ENCODE data around the gene AGAP1. TPM values are rescaled to one million over a fixed set of nuclear protein-coding genes. Genes with fewer than 3 reads are reported as not detected.

Gene AGAP1
- total and polyA plus RNA-seq, 2 donors (not counting 3 experiments of a cell fraction or from before 2014, with no cell fraction given): 10.2 to 20.9 TPM

DNA sequence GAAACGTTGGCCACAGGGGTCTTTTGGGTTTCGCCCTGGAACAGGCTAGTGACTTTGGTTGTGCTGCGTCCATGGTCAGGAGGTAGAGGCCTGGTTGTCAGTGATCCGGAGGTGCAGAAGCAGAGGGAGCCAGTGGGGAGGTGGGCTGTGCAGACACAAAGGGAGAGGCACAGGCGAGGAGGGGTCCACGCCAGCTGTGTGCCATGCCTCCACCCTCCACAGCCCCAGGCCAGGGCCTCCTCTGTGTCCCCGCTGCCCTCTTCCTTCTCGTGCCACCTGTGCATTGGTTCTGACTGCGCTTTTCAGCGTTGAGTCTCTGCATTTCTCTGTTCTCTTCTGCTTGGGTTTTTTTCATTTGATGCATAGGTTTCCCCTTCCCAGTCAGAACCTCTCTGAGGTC, 553.3 kb downstream of the AGAP1 start:
- Histone ChIP-seq H3K27me3 (ENCODE audit: control insufficient read depth in 2 of 2, insufficient read depth in 2 of 2, low read length in 2 of 2) (no peaks in the 10 kb centered on the region), H3K9ac (replicated peaks; ENCODE audit: extremely low read depth, insufficient read depth, low read length) (no peak overlapping the region), H3K36me3 (ENCODE audit: control insufficient read depth in 2 of 2, extremely low read depth in 1 of 2, insufficient read depth in 2 of 2, low read length in 2 of 2) (no peaks in the 10 kb centered on the region), H3K4me3 (replicated peaks in 1 of 3; ENCODE audit: insufficient read depth in 1 of 3, low read depth in 1 of 3, low read length in 3 of 3) (no peak overlapping the region), H3K79me2 (ENCODE audit: control insufficient read depth, insufficient read depth, low read length) (no peaks in the 10 kb centered on the region), H2AFZ (ENCODE audit: low read depth, low read length) (no peak overlapping the region), H3K27ac (ENCODE audit: insufficient read depth, low read depth, low read length) (no peak overlapping the region), H3K9me3 (replicated peaks; ENCODE audit: control insufficient read depth, insufficient read depth, low read length) (no peaks in the 10 kb centered on the region), H4K20me1 (replicated peaks; ENCODE audit: control insufficient read depth, extremely low read depth, insufficient read depth, low read length) (no peaks in the 10 kb centered on the region), H3K9me1 (replicated peaks; ENCODE audit: control insufficient read depth, extremely low read depth, insufficient read depth, low read length) (no peaks in the 10 kb centered on the region), H3K4me1 (ENCODE audit: control insufficient read depth, extremely low read depth, insufficient read depth, low read length) (no peaks in the 10 kb centered on the region), H3K4me2 (ENCODE audit: insufficient read depth, low read length) (no peak overlapping the region)
- BruUV-seq (replicated peaks): no TSS peak
- TF ChIP-seq FOS (IDR thresholded peaks at IDR 0.05; ENCODE audit: borderline replicate concordance, insufficient read depth, low read length): no peak
- TF ChIP-seq MYC (IDR thresholded peaks at IDR 0.05; ENCODE audit: low read depth, low read length): no peak
- TF ChIP-seq, protein P1, sequence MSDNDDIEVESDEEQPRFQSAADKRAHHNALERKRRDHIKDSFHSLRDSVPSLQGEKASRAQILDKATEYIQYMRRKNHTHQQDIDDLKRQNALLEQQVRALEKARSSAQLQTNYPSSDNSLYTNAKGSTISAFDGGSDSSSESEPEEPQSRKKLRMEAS (IDR thresholded peaks at IDR 0.05; ENCODE audit: insufficient read depth, insufficient read length): no peak
- TF ChIP-seq EZH2 (IDR thresholded peaks at IDR 0.05; ENCODE audit: borderline replicate concordance, low read depth, low read length, severe bottlenecking): no peak
- no peak for TF ChIP-seq GATA2 (IDR thresholded peaks at IDR 0.05; ENCODE audit: insufficient read depth, insufficient read length, low read depth, low read length)
- TF ChIP-seq JUN (IDR thresholded peaks at IDR 0.05; ENCODE audit: borderline replicate concordance, insufficient read depth, insufficient read length, low read depth): no peak
- TF ChIP-seq POLR2A (IDR thresholded peaks at IDR 0.05; ENCODE audit: low read depth, low read length): no peak
- TF ChIP-seq, protein P2, sequence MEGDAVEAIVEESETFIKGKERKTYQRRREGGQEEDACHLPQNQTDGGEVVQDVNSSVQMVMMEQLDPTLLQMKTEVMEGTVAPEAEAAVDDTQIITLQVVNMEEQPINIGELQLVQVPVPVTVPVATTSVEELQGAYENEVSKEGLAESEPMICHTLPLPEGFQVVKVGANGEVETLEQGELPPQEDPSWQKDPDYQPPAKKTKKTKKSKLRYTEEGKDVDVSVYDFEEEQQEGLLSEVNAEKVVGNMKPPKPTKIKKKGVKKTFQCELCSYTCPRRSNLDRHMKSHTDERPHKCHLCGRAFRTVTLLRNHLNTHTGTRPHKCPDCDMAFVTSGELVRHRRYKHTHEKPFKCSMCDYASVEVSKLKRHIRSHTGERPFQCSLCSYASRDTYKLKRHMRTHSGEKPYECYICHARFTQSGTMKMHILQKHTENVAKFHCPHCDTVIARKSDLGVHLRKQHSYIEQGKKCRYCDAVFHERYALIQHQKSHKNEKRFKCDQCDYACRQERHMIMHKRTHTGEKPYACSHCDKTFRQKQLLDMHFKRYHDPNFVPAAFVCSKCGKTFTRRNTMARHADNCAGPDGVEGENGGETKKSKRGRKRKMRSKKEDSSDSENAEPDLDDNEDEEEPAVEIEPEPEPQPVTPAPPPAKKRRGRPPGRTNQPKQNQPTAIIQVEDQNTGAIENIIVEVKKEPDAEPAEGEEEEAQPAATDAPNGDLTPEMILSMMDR (IDR thresholded peaks at IDR 0.05; ENCODE audit: extremely low read depth in 1 of 2, insufficient read depth in 1 of 2, low read depth in 1 of 2, low read length in 2 of 2): no peak
- no peak for TF ChIP-seq POLR2AphosphoS5 (IDR thresholded peaks at IDR 0.05; ENCODE audit: insufficient read depth, low read depth, low read length)
- no peak for FAIRE-seq
- intact Hi-C loops (cut with micrococcal nuclease) (no loop called here), dilution Hi-C loops (cut with MboI; ENCODE audit: extremely low pct_ligation_motif_present, low sequenced_read_pairs) (no loop called here)
- CTCF ChIA-PET: no interaction called here
- POLR2A ChIA-PET: no interaction called here
- no peak for DNase-seq (ENCODE audit: low read depth, low spot score)

Data from endothelial cell of umbilical vein (primary cell).